Measurements from ENCODE around the gene MGAM2. TPM values are rescaled to one million over a fixed set of nuclear protein-coding genes. Genes with fewer than 3 reads are reported as not detected.

MGAM2 gene
- total RNA-seq, 4 donors from 2014 or later = 8.4 to 84.5 (median 46.8) TPM

- Histone ChIP-seq H3K9me3 (no peaks in the 10 kb centered on the region), H3K27me3 (no peaks in the 10 kb centered on the region), H3K4me3 (no peak overlapping the region), H3K4me1 (no peaks in the 10 kb centered on the region), H3K27ac (no peak overlapping the region), H3K36me3 (no peaks in the 10 kb centered on the region)
- intact Hi-C loops (cut with DNase I; ENCODE audit: low total_unique reads) (no loop called here), in situ Hi-C loops (cut with MboI; ENCODE audit: low pct_ligation_motif_present in 1 of 4, low pct_unique_long_range_greater_than_20kb in 1 of 4, low sequenced_read_pairs in 3 of 4) (no loop called here)
- no peak for TF ChIP-seq POLR2AphosphoS5 (IDR thresholded peaks at IDR 0.05)
- no peak for TF ChIP-seq CTCF (IDR thresholded peaks at IDR 0.05)
- DNase-seq = no peak
- 30 to 54% methylated on average over 2 to 7 of the region's 7 CpGs for WGBS, 2 donors (ENCODE audit: low coverage in 1 of 2)
These were observed 136.9 kb downstream of the MGAM2 start for GRCh38 chr7:142248166-142249160.

- H3K4me3 ChIP-seq = no peak overlapping the region
- H3K27ac ChIP-seq = no peak overlapping the region
- no peaks in the 10 kb centered on the region for H3K4me1 ChIP-seq
- H3K36me3 ChIP-seq = no peaks in the 10 kb centered on the region
- no peak for DNase-seq
- TF ChIP-seq POLR2A (IDR thresholded peaks at IDR 0.05) = no peak
- TF ChIP-seq POLR2AphosphoS5 (IDR thresholded peaks at IDR 0.05) = no peak
- TF ChIP-seq CTCF (IDR thresholded peaks at IDR 0.05) = no peak
- TF ChIP-seq EP300 (IDR thresholded peaks at IDR 0.05; ENCODE audit: low read depth) = no peak
- intact Hi-C loops (cut with DNase I; ENCODE audit: low total_unique reads) (no loop called here), in situ Hi-C loops (cut with MboI; ENCODE audit: low pct_ligation_motif_present in 1 of 4, low pct_unique_long_range_greater_than_20kb in 1 of 4, low sequenced_read_pairs in 3 of 4) (no loop called here)
- H3K9me3 ChIP-seq = no peaks in the 10 kb centered on the region
- H3K27me3 ChIP-seq = no peaks in the 10 kb centered on the region
These were observed 138.4 kb downstream of the MGAM2 start for GRCh38 chr7:142249918-142250317.

- Histone ChIP-seq H3K27ac (no peak overlapping the region), H3K4me1 (no peaks in the 10 kb centered on the region), H3K27me3 (no peaks in the 10 kb centered on the region), H3K4me3 (no peak overlapping the region), H3K9me3 (no peaks in the 10 kb centered on the region), H3K36me3 (no peaks in the 10 kb centered on the region)
- in situ Hi-C loops (cut with MboI; ENCODE audit: low pct_ligation_motif_present in 1 of 4, low pct_unique_long_range_greater_than_20kb in 1 of 4, low sequenced_read_pairs in 3 of 4) = no loop called here
- WGBS, 2 donors (ENCODE audit: low coverage in 1 of 2) = 76 to 86% methylated on average over 1 to 2 of the region's 2 CpGs
- TF ChIP-seq POLR2A (IDR thresholded peaks at IDR 0.05) (no peak), CTCF (IDR thresholded peaks at IDR 0.05) (no peak), EP300 (IDR thresholded peaks at IDR 0.05; ENCODE audit: low read depth) (no peak), POLR2AphosphoS5 (IDR thresholded peaks at IDR 0.05) (no peak)
- intact Hi-C loops (cut with DNase I; ENCODE audit: low total_unique reads) = no loop called here
- no peak for DNase-seq
These were observed 139.2 kb downstream of the MGAM2 start for GRCh38 chr7:142250705-142251104.

- in situ Hi-C loops (cut with MboI; ENCODE audit: low pct_ligation_motif_present in 1 of 4, low pct_unique_long_range_greater_than_20kb in 1 of 4, low sequenced_read_pairs in 3 of 4) = no loop called here
- 59 to 67% methylated on average over 1 of the region's 1 CpG for WGBS, 2 donors (ENCODE audit: low coverage in 1 of 2)
These were observed 146.4 kb downstream of the MGAM2 start, which contains the start of gene PRSS58 for GRCh38 chr7:142257958-142258357. Gene PRSS58 (minus strand): TSS chr7:142258058. CDS start chr7:142257707, 351 bp downstream.

More at GRCh38 chr7:142257958-142258357, 146.4 kb downstream of the MGAM2 start, which contains the start of gene PRSS58:
- Histone ChIP-seq H3K4me1 (no peaks in the 10 kb centered on the region), H3K4me3 (no peak within 1 kb of the TSS), H3K9me3 (no peaks in the 10 kb centered on the region), H3K27me3 (no peaks in the 10 kb centered on the region), H3K27ac (no peak within 1 kb of the TSS), H3K36me3 (no peaks in the 10 kb centered on the region)
- no peak for TF ChIP-seq EP300 (IDR thresholded peaks at IDR 0.05; ENCODE audit: low read depth)
- TF ChIP-seq POLR2A (IDR thresholded peaks at IDR 0.05) = no peak
- TF ChIP-seq POLR2AphosphoS5 (IDR thresholded peaks at IDR 0.05) = no peak
- TF ChIP-seq CTCF (IDR thresholded peaks at IDR 0.05) = no peak
- intact Hi-C loops (cut with DNase I; ENCODE audit: low total_unique reads) = no loop called here
- DNase-seq = no peak

All from transverse colon (tissue), 4 donors.